HepG2 (cell line): ENCODE results near the gene KDM3B. TPM values are rescaled to one million over a fixed set of nuclear protein-coding genes. Genes with fewer than 3 reads are reported as not detected.

Experiments used
- CHD2 ChIP-seq: IDR thresholded peaks from 2 replicates; pipeline ENCODE4 v1.6.1; 2011; ENCODE audit warnings: low read depth, low read length, improper control_type of control experiment
- KLF12 ChIP-seq: sonication (generic); formaldehyde crosslinking; IDR thresholded peaks from 2 replicates; pipeline ENCODE4 v1.4.0; 2020; ENCODE audit warnings: missing genetic modification reagents, borderline replicate concordance
- KLF6 ChIP-seq: IDR thresholded peaks from 2 replicates; pipeline ENCODE4 v1.8.0; 2016; ENCODE audit warnings: missing biosample characterization, missing genetic modification reagents
- NFE2L2 ChIP-seq: fragments of 150-350 bp; IDR thresholded peaks from 2 replicates; pipeline ENCODE4 v1.6.1; 2014; ENCODE audit warnings: low read length
- NFKB2 ChIP-seq: sonication (generic); formaldehyde crosslinking; IDR thresholded peaks from 2 replicates; pipeline ENCODE4 v1.4.0; 2020; ENCODE audit warnings: missing genetic modification reagents, borderline replicate concordance
- RFXAP ChIP-seq: sonication (generic); formaldehyde crosslinking; IDR thresholded peaks from 2 replicates; pipeline ENCODE4 v1.4.0; 2020; ENCODE audit warnings: missing genetic modification reagents, borderline replicate concordance
- ZNF501 ChIP-seq: sonication (generic); formaldehyde crosslinking; IDR thresholded peaks from 2 replicates; pipeline ENCODE4 v1.5.1; 2020; ENCODE audit warnings: mild to moderate bottlenecking, moderate library complexity, missing genetic modification reagents
- polyA plus RNA-seq, 8 experiments: library from polyadenylated mRNA; depleted of rRNA in 3 of 8; stranded (reverse) in 7 of 8; unstranded in 1 of 8; fragments of >200 nt; fragmentation: Illumina TruSeq in 4 of 8; extraction: Trizol in 4 of 8; gene quantifications; 2 replicates each; pipeline versions ENCODE4 v1.2.1 to v1.2.3, GENCODE V29; 2011 to 2016; ENCODE audit warnings: low read depth in 4 of 8, missing spikeins in 1 of 8, mixed read lengths in 1 of 8; ENCODE audit not compliant: insufficient read depth in 1 of 8
- total RNA-seq, 5 experiments: library from RNA; depleted of rRNA; stranded (reverse); fragments of >200 nt; fragmentation: Illumina TruSeq; extraction: Trizol; gene quantifications; 2 replicates each; pipeline ENCODE4 v1.2.3, GENCODE V29; 2016; ENCODE audit warnings: low read depth in 1 of 5
- TF ChIP-seq, protein P1 (sequence below): IDR thresholded peaks from 2 replicates; pipeline ENCODE4 v1.6.1; 2016; ENCODE audit warnings: low read depth, control low read depth
- TF ChIP-seq, protein P2 (sequence below): sonication (generic); formaldehyde crosslinking; IDR thresholded peaks from 2 replicates; pipeline ENCODE4 v1.9.0; 2021; ENCODE audit warnings: missing genetic modification reagents, borderline replicate concordance
- TF ChIP-seq, protein P3 (sequence below): sonication (generic); formaldehyde crosslinking; IDR thresholded peaks from 2 replicates; pipeline ENCODE4 v1.4.0; 2020; ENCODE audit warnings: missing genetic modification reagents
- TF ChIP-seq, protein P4 (sequence below), 2 experiments: sonication (generic) in 1 of 2; formaldehyde crosslinking in 1 of 2; IDR thresholded peaks; 2 replicates each; pipeline versions ENCODE4 v1.4.0 to v1.6.1; 2016 to 2020; ENCODE audit warnings: borderline replicate concordance in 1 of 2, low read depth in 1 of 2, mild to moderate bottlenecking in 1 of 2, missing genetic modification reagents in 1 of 2

Gene KDM3B
- total and polyA plus RNA-seq, 2 of the 13 experiments (the other 11 are each of a cell fraction or from before 2014, with no cell fraction given): 19.7 to 34.3 TPM

DNA sequence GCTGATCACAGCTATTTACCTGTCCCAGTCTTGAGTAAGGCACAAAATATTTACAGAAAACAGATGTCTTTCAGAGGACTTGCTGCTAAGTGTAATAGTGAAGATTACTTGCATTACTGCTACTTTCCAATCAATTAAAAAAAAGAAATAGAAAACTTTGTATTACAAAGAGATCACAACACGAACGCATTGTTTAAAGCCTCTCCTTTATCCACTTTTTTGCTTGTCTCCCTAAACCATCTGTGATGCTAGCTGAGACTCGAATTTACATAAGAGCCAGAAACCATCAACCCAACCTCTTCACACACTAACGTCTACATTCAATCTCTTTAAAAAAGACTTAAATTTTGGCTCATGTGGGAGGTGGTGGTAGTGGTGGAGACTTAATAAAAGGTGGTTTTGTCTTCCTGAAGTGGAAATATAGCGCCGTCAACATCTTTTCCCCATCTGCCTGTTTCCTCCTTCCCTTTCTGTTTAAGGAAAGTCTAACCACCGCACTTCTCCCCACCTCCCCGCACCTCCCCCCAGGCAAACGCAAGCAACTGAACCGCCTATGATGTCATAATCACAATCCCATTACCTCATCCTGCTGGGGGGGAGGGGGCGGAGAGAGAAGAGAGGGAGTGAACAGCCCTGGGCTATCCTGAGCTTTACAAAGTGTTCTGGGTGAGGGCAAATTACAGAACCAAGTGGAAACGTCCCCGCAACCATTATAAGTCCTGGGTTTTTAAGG is 15.4 kb upstream of the KDM3B start (continued):
- TF ChIP-seq, protein P1, sequence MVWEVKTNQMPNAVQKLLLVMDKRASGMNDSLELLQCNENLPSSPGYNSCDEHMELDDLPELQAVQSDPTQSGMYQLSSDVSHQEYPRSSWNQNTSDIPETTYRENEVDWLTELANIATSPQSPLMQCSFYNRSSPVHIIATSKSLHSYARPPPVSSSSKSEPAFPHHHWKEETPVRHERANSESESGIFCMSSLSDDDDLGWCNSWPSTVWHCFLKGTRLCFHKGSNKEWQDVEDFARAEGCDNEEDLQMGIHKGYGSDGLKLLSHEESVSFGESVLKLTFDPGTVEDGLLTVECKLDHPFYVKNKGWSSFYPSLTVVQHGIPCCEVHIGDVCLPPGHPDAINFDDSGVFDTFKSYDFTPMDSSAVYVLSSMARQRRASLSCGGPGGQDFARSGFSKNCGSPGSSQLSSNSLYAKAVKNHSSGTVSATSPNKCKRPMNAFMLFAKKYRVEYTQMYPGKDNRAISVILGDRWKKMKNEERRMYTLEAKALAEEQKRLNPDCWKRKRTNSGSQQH: peak; percentile 46; the same call in 1 of the 2 replicates
- peak; percentile 62; the same call in 1 of the 2 replicates for TF ChIP-seq CHD2
- TF ChIP-seq, protein P2, sequence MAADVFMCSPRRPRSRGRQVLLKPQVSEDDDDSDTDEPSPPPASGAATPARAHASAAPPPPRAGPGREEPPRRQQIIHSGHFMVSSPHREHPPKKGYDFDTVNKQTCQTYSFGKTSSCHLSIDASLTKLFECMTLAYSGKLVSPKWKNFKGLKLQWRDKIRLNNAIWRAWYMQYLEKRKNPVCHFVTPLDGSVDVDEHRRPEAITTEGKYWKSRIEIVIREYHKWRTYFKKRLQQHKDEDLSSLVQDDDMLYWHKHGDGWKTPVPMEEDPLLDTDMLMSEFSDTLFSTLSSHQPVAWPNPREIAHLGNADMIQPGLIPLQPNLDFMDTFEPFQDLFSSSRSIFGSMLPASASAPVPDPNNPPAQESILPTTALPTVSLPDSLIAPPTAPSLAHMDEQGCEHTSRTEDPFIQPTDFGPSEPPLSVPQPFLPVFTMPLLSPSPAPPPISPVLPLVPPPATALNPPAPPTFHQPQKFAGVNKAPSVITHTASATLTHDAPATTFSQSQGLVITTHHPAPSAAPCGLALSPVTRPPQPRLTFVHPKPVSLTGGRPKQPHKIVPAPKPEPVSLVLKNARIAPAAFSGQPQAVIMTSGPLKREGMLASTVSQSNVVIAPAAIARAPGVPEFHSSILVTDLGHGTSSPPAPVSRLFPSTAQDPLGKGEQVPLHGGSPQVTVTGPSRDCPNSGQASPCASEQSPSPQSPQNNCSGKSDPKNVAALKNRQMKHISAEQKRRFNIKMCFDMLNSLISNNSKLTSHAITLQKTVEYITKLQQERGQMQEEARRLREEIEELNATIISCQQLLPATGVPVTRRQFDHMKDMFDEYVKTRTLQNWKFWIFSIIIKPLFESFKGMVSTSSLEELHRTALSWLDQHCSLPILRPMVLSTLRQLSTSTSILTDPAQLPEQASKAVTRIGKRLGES (CRISPR knock-in tag): no peak
- no peak for TF ChIP-seq ZNF501 (CRISPR knock-in tag)
- TF ChIP-seq KLF6 (CRISPR knock-in tag): no peak
- TF ChIP-seq RFXAP (CRISPR knock-in tag): no peak
- TF ChIP-seq, protein P3, sequence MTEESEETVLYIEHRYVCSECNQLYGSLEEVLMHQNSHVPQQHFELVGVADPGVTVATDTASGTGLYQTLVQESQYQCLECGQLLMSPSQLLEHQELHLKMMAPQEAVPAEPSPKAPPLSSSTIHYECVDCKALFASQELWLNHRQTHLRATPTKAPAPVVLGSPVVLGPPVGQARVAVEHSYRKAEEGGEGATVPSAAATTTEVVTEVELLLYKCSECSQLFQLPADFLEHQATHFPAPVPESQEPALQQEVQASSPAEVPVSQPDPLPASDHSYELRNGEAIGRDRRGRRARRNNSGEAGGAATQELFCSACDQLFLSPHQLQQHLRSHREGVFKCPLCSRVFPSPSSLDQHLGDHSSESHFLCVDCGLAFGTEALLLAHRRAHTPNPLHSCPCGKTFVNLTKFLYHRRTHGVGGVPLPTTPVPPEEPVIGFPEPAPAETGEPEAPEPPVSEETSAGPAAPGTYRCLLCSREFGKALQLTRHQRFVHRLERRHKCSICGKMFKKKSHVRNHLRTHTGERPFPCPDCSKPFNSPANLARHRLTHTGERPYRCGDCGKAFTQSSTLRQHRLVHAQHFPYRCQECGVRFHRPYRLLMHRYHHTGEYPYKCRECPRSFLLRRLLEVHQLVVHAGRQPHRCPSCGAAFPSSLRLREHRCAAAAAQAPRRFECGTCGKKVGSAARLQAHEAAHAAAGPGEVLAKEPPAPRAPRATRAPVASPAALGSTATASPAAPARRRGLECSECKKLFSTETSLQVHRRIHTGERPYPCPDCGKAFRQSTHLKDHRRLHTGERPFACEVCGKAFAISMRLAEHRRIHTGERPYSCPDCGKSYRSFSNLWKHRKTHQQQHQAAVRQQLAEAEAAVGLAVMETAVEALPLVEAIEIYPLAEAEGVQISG (CRISPR knock-in tag): no peak; the same call in 1 of the 2 replicates
- TF ChIP-seq NFE2L2: no peak
- no peak for TF ChIP-seq NFKB2 (CRISPR knock-in tag)
- TF ChIP-seq KLF12: no peak
- TF ChIP-seq, protein P4, sequence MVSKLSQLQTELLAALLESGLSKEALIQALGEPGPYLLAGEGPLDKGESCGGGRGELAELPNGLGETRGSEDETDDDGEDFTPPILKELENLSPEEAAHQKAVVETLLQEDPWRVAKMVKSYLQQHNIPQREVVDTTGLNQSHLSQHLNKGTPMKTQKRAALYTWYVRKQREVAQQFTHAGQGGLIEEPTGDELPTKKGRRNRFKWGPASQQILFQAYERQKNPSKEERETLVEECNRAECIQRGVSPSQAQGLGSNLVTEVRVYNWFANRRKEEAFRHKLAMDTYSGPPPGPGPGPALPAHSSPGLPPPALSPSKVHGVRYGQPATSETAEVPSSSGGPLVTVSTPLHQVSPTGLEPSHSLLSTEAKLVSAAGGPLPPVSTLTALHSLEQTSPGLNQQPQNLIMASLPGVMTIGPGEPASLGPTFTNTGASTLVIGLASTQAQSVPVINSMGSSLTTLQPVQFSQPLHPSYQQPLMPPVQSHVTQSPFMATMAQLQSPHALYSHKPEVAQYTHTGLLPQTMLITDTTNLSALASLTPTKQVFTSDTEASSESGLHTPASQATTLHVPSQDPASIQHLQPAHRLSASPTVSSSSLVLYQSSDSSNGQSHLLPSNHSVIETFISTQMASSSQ (IDR thresholded peaks at IDR 0.05; ENCODE audit: low read depth): 0 out of 2 replicates have a peak, but pooled peaks have one; percentile 7
- TF ChIP-seq, protein P4 (CRISPR knock-in tag; IDR thresholded peaks at IDR 0.05; ENCODE audit: borderline replicate concordance): no peak
